ENCODE results near the gene GPR157.

GPR157 gene

DNA sequence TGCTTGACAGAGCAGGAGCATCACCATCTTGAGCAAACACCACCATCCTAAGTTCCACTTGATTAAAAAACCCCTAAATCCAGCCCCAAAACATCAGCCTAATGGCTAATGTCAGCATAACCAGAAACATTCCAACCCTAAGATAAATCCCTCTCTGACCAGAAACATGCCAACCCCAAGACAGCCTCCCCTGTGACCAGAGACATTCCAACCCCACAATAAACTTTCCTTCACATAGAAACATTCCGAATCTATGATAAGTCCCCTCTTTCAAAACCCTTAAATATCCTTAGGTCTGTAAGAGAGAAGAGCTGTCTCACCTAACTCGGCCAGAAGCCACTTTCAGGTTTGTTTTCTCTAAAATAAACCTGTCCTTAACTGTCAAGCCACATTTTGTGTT lies 42.1 kb downstream of the GPR157 start:
- Histone ChIP-seq H3K4me3 (ENCODE audit: low read depth, low read length) (no peak overlapping the region), H3K27ac (no peak overlapping the region), H3K27me3 (replicated peaks) (no peaks in the 10 kb centered on the region), H3K36me3 (replicated peaks) (no peaks in the 10 kb centered on the region)
- in situ Hi-C loops (cut with HindIII; ENCODE audit: low pct_ligation_motif_present, low sequenced_read_pairs), result no loop called here
- no peak for DNase-seq
- TF ChIP-seq, protein P1, sequence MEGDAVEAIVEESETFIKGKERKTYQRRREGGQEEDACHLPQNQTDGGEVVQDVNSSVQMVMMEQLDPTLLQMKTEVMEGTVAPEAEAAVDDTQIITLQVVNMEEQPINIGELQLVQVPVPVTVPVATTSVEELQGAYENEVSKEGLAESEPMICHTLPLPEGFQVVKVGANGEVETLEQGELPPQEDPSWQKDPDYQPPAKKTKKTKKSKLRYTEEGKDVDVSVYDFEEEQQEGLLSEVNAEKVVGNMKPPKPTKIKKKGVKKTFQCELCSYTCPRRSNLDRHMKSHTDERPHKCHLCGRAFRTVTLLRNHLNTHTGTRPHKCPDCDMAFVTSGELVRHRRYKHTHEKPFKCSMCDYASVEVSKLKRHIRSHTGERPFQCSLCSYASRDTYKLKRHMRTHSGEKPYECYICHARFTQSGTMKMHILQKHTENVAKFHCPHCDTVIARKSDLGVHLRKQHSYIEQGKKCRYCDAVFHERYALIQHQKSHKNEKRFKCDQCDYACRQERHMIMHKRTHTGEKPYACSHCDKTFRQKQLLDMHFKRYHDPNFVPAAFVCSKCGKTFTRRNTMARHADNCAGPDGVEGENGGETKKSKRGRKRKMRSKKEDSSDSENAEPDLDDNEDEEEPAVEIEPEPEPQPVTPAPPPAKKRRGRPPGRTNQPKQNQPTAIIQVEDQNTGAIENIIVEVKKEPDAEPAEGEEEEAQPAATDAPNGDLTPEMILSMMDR (IDR thresholded peaks at IDR 0.05; ENCODE audit: low read depth, low read length, missing control alignments), result no peak

DNA sequence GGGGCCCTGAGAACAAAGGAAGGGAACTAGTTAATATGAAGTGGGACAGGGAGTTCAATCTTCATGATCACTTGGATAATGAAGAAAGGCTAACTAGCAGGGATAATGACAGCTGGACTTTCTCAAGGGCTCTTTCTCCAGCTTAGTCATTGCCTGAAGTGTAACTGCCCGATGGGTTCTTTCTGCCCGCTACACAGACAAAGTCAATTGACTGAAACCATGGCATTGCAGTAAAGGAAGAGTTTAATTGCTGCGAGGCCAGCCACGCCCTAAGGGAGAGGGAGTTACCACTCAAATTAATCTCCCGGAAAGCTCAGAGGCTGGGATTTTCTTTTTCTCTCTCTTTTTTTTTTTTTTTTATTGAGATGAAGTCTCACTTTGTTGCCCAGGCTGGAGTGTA lies 42.9 kb downstream of the GPR157 start:
- DNase-seq, result no peak
- no peak overlapping the region for H3K4me3 ChIP-seq (ENCODE audit: low read depth, low read length)
- H3K36me3 ChIP-seq (replicated peaks), result no peaks in the 10 kb centered on the region
- TF ChIP-seq, protein P1 (IDR thresholded peaks at IDR 0.05; ENCODE audit: low read depth, low read length, missing control alignments), result no peak
- in situ Hi-C loops (cut with HindIII; ENCODE audit: low pct_ligation_motif_present, low sequenced_read_pairs), result no loop called here
- no peak overlapping the region for H3K27ac ChIP-seq
- H3K27me3 ChIP-seq (replicated peaks), result no peaks in the 10 kb centered on the region

DNA sequence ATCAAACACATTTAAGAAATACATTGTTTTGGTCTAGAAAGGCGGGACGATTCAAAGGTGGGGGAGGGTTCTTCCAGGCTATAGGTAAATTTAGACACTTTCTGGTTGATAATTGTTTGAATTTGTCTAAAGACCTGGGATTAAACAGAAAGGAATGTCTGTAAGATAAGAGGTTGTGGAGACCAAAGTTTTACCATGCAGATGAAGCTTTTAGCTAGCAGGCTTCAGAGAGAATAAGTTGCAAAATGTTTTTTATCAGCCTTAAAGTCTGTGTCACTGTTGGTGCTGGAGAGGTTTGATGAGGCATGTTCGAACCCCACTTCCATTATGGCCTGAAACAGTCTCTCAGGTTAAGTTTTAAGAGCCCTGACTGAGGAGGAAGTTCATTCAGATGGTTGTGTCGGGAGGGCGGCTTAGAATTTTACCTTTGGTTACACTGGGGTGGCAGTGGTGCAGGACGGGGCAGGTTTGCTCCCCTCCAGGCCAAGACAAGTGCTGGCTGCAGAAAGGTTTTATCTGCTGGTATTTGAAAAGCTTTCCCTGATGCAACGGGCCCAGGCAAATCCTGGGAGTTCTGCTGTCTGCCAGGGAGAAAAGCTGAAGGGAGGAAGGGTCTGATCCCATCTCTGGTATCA lies 43.5 kb downstream of the GPR157 start:
- no peak for DNase-seq
- Histone ChIP-seq H3K4me3 (ENCODE audit: low read depth, low read length) (no peak overlapping the region), H3K27me3 (replicated peaks) (no peaks in the 10 kb centered on the region), H3K36me3 (replicated peaks) (no peaks in the 10 kb centered on the region), H3K27ac (no peak overlapping the region)
- in situ Hi-C loops (cut with HindIII; ENCODE audit: low pct_ligation_motif_present, low sequenced_read_pairs), result no loop called here
- TF ChIP-seq, protein P1 (IDR thresholded peaks at IDR 0.05; ENCODE audit: low read depth, low read length, missing control alignments), result no peak

DNA sequence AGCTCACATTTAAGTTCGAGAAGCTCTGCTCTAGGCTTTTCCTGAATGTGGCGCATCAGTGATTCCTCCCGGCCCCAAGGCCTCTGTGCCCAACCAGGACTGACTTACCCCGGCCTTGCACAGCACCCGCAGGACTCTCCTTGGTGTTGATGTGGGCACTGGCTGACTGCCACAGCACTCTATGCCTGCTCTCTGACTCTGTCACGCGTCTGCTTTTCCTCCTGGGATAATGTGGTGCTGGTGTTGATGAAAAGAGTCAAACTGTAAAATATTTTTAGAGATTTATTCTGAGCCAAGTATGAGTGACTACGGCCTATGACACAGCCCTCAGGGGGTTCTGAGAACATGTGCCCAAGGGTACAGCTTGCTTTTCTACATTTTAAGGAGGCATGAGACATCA lies 44.0 kb downstream of the GPR157 start:
- Histone ChIP-seq H3K36me3 (replicated peaks) (no peaks in the 10 kb centered on the region), H3K27me3 (replicated peaks) (no peaks in the 10 kb centered on the region), H3K27ac (no peak overlapping the region), H3K4me3 (ENCODE audit: low read depth, low read length) (no peak overlapping the region)
- TF ChIP-seq, protein P1 (IDR thresholded peaks at IDR 0.05; ENCODE audit: low read depth, low read length, missing control alignments), result no peak
- DNase-seq, result peak; percentile 9
- in situ Hi-C loops (cut with HindIII; ENCODE audit: low pct_ligation_motif_present, low sequenced_read_pairs), result no loop called here

DNA sequence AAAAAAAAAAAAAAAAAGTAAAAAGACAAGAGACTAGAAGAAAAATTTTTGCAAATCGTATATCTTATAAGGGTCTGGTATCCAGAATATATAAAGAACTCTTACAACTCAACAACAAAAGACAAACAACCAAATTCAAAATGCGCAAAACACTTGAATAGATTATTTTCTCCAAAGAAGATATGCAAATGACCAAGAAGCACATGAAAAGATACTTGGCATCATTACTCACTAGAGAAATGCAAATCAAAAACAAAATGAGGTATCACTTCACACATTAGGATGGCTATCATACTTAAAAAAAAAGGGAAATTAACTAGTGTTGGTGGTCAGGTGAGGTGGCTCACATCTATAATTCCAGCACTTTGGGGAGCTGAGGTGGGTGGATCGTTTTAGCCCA lies 47.4 kb downstream of the GPR157 start:
- TF ChIP-seq, protein P1 (IDR thresholded peaks at IDR 0.05; ENCODE audit: low read depth, low read length, missing control alignments), result no peak
- DNase-seq, result no peak
- in situ Hi-C loops (cut with HindIII; ENCODE audit: low pct_ligation_motif_present, low sequenced_read_pairs), result no loop called here
- H3K27me3 ChIP-seq (replicated peaks), result no peaks in the 10 kb centered on the region
- H3K27ac ChIP-seq, result no peak overlapping the region
- no peak overlapping the region for H3K4me3 ChIP-seq (ENCODE audit: low read depth, low read length)
- H3K36me3 ChIP-seq (replicated peaks), result no peaks in the 10 kb centered on the region

DNA sequence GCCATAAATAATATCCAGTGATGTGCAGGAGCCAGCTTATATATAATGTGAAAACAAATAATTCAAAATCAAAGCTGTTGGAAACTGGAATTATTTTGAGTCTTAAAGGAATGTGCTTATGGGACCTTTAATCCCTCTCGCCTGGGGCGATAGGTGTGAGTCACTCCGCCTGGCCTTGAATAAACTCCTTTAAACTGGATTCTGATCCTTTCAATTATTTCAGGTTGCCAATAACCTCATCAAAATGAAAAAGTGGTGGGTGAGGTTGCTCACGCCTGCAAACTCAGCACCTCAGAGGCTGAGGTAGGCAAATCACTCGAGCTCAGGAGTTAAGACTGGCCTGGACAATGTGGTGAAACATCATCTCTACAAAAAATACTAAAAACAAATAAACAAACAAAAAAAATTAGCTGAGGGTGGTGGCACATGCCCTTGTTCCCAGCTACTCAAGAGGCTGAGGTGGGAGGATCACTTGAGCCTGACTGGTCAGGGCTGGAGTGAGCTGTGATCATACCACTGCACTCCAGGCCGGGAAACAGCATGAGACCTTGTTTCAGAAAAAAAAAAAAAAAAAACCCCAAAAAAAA lies 48.1 kb downstream of the GPR157 start:
- H3K27ac ChIP-seq, result no peak overlapping the region
- TF ChIP-seq, protein P1 (IDR thresholded peaks at IDR 0.05; ENCODE audit: low read depth, low read length, missing control alignments), result no peak
- no peak overlapping the region for H3K4me3 ChIP-seq (ENCODE audit: low read depth, low read length)
- H3K27me3 ChIP-seq (replicated peaks), result no peaks in the 10 kb centered on the region
- DNase-seq, result no peak
- H3K36me3 ChIP-seq (replicated peaks), result no peaks in the 10 kb centered on the region
- in situ Hi-C loops (cut with HindIII; ENCODE audit: low pct_ligation_motif_present, low sequenced_read_pairs), result no loop called here
